HAP-1 (cell line): ENCODE measurements around the gene DPH1.

Experiments
- DNase-seq, 2 experiments: peaks; one replicate each; pipeline ENCODE4 v3.0.0-alpha.2; 2016 to 2020; ENCODE audit warnings: low spot score in 2 of 2
- H3K27me3 ChIP-seq: fragments of 250-450 bp; sonication (Bioruptor Pico); 2 replicates; pipeline ENCODE4 v1.5.1; 2020; ENCODE audit warnings: low read depth, mild to moderate bottlenecking, moderate library complexity
- H3K36me3 ChIP-seq: fragments of 250-450 bp; sonication (Bioruptor Pico); replicated peaks from 2 replicates; pipeline ENCODE4 v1.5.1; 2020; ENCODE audit warnings: mild to moderate bottlenecking
- H3K4me1 ChIP-seq: fragments of 250-450 bp; sonication (Bioruptor Pico); 2 replicates; pipeline ENCODE4 v1.5.1; 2020; ENCODE audit warnings: mild to moderate bottlenecking
- H3K4me3 ChIP-seq: fragments of 250-450 bp; sonication (Bioruptor Pico); 2 replicates; pipeline ENCODE4 v1.5.1; 2020; ENCODE audit warnings: mild to moderate bottlenecking, moderate library complexity
- H3K9me3 ChIP-seq: fragments of 250-450 bp; sonication (Bioruptor Pico); 2 replicates; pipeline ENCODE4 v1.5.1; 2020; ENCODE audit warnings: mild to moderate bottlenecking, moderate library complexity
- in situ Hi-C: fragments of 300-500 bp; cut with MboI; formaldehyde crosslinking; loops from 3 replicates; pipeline ENCODE4 v1.14.3; 2020; ENCODE audit warnings: low sequenced_read_pairs, inconsistent platforms, mixed read lengths

Gene DPH1

GRCh38 chr17:2059547-2060384, 29.8 kb downstream of the DPH1 start:
- Histone ChIP-seq H3K4me1 (no peaks in the 10 kb centered on the region), H3K4me3 (no peak overlapping the region)
- in situ Hi-C loops, result no loop called here

GRCh38 chr17:2060385-2060658, 30.4 kb downstream of the DPH1 start:
- H3K27me3 ChIP-seq, result no peaks in the 10 kb centered on the region
- H3K4me3 ChIP-seq, result no peak overlapping the region
- in situ Hi-C loops, result no loop called here

More at GRCh38 chr17:2059547-2060384, 29.8 kb downstream of the DPH1 start:
- Histone ChIP-seq H3K27me3 (no peaks in the 10 kb centered on the region), H3K9me3 (no peaks in the 10 kb centered on the region), H3K36me3 (peaks cover 14% of the 10 kb centered on the region; the same call in 1 of the 2 replicates)
- no peak for DNase-seq

GRCh38 chr17:2060681-2061440, 30.9 kb downstream of the DPH1 start:
- H3K9me3 ChIP-seq, result no peaks in the 10 kb centered on the region
- no peaks in the 10 kb centered on the region for H3K27me3 ChIP-seq
- H3K36me3 ChIP-seq, result peaks cover 23% of the 10 kb centered on the region
- no peaks in the 10 kb centered on the region for H3K4me1 ChIP-seq
- in situ Hi-C loops, result no loop called here
- H3K4me3 ChIP-seq, result no peak overlapping the region
- no peak for DNase-seq

More at GRCh38 chr17:2060385-2060658, 30.4 kb downstream of the DPH1 start:
- no peak for DNase-seq
- Histone ChIP-seq H3K36me3 (peaks cover 20% of the 10 kb centered on the region), H3K9me3 (no peaks in the 10 kb centered on the region), H3K4me1 (no peaks in the 10 kb centered on the region)

- in situ Hi-C loops, result no loop called here
- peaks cover 27% of the 10 kb centered on the region for H3K36me3 ChIP-seq
- no peak overlapping the region for H3K4me3 ChIP-seq
- no peaks in the 10 kb centered on the region for H3K9me3 ChIP-seq
- DNase-seq, result no peak
- H3K27me3 ChIP-seq, result no peaks in the 10 kb centered on the region
- no peaks in the 10 kb centered on the region for H3K4me1 ChIP-seq
Measured at GRCh38 chr17:2061441-2061958, 31.5 kb downstream of the DPH1 start.

DNA sequence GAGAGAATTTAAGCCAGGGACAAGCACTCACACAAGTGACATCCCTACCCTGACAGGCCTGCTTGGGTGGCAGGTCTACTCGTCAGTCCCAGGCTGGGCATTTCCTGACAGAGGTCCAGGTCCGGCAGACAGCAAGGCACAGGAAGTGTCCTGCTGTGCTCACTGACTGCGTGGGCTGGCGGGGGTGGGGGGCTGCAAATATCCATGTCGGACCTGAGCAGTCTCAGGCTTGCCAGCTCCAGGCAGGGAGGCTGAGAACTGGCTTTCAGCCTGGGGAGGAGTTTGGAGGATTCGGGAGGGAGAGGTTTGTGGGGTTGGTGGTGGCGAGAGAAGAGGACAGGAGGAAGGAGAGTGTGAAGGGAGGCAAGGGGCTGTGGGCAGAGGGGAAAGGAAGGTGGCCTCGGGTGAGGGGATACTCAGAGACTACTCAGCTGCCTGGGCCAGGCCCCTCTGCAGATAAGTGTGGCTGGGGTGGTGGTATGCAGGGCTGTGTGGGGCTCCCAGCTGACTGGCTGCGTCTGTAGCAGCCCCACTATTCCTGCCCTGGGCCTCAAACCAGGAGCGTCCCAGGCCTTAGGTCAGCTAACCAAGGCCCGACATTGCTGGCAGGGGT, 32.7 kb downstream of the DPH1 start:
- Histone ChIP-seq H3K4me3 (no peak overlapping the region), H3K9me3 (no peaks in the 10 kb centered on the region), H3K27me3 (no peaks in the 10 kb centered on the region), H3K36me3 (peaks cover 27% of the 10 kb centered on the region), H3K4me1 (no peaks in the 10 kb centered on the region)
- in situ Hi-C loops, result no loop called here
- no peak for DNase-seq

- Histone ChIP-seq H3K4me3 (no peak overlapping the region), H3K9me3 (no peaks in the 10 kb centered on the region), H3K36me3 (peaks cover 24% of the 10 kb centered on the region), H3K27me3 (no peaks in the 10 kb centered on the region), H3K4me1 (no peaks in the 10 kb centered on the region)
- in situ Hi-C loops, result no loop called here
- DNase-seq, result no peak
Measured at GRCh38 chr17:2063261-2064146, 33.6 kb downstream of the DPH1 start.

GRCh38 chr17:2064147-2064489, 34.2 kb downstream of the DPH1 start:
- H3K36me3 ChIP-seq, result peaks cover 24% of the 10 kb centered on the region
- no peak for DNase-seq
- in situ Hi-C loops, result no loop called here

DNA sequence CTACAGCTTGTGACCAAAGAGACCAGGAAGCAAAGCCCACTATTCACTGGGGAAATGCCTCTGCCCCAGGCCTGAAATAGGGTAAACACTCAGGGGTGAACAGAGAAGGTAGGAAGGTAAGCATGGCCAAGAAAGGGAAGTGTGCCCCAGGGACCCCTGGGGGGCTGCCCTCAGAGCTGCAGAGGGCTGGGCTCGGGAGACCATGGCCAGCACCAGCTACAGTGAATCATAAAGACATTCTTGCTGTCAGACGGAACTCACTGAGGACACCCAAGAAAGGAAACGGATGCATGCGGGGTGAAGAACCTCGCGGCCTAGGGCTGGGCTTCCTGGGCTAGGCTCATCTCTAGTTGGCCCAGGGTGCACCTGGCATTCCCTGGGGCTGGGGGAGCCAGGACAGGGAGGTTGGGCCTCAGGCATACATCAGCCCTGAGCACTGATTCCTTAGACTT, 34.6 kb downstream of the DPH1 start:
- Histone ChIP-seq H3K27me3 (no peaks in the 10 kb centered on the region), H3K4me1 (no peaks in the 10 kb centered on the region), H3K4me3 (no peak overlapping the region), H3K36me3 (peaks cover 24% of the 10 kb centered on the region), H3K9me3 (no peaks in the 10 kb centered on the region)
- in situ Hi-C loops, result no loop called here
- DNase-seq, result no peak

More at GRCh38 chr17:2064147-2064489, 34.2 kb downstream of the DPH1 start:
- Histone ChIP-seq H3K27me3 (no peaks in the 10 kb centered on the region), H3K4me1 (no peaks in the 10 kb centered on the region), H3K9me3 (no peaks in the 10 kb centered on the region), H3K4me3 (no peak overlapping the region)

- H3K9me3 ChIP-seq, result no peaks in the 10 kb centered on the region
- peak in 1 of 2 experiments; percentile 79 for DNase-seq
- in situ Hi-C loops, result loop anchor here (5.0 kb wide), 1 partner anchor 177 kb away; no protein-coding TSS in a partner anchor
- H3K36me3 ChIP-seq, result peaks cover 24% of the 10 kb centered on the region
- H3K4me3 ChIP-seq, result no peak overlapping the region
- H3K27me3 ChIP-seq, result no peaks in the 10 kb centered on the region
- H3K4me1 ChIP-seq, result no peaks in the 10 kb centered on the region
Measured at GRCh38 chr17:2064980-2065785, 35.2 kb downstream of the DPH1 start.

DNA sequence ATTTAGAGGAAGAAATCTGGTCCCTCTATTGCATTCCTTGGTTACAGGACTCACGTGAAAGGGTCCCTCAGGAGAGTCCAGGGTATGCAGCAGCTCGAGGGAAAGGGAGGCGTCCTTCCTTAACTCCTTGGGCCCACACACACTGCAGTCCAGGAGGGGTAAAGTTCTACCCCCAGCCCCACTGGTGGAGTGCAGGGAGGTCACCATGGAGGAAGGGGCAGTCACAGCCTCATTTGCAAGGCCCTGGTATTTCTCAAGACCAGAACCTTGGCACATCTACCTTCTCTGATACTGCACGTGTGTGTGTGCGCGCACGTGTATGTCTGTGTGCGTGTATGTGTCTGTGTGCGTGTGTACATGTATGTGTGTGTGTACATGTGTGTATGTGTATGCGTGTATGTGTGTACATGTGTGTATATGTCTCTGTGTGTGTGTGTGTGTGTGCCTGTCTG, 36.0 kb downstream of the DPH1 start:
- H3K36me3 ChIP-seq, result peaks cover 24% of the 10 kb centered on the region
- no peaks in the 10 kb centered on the region for H3K4me1 ChIP-seq
- no peaks in the 10 kb centered on the region for H3K27me3 ChIP-seq
- H3K4me3 ChIP-seq, result no peak overlapping the region
- in situ Hi-C loops, result loop anchor here (5.0 kb wide), 1 partner anchor 176 kb away; no protein-coding TSS in a partner anchor
- no peak for DNase-seq
- no peaks in the 10 kb centered on the region for H3K9me3 ChIP-seq

DNA sequence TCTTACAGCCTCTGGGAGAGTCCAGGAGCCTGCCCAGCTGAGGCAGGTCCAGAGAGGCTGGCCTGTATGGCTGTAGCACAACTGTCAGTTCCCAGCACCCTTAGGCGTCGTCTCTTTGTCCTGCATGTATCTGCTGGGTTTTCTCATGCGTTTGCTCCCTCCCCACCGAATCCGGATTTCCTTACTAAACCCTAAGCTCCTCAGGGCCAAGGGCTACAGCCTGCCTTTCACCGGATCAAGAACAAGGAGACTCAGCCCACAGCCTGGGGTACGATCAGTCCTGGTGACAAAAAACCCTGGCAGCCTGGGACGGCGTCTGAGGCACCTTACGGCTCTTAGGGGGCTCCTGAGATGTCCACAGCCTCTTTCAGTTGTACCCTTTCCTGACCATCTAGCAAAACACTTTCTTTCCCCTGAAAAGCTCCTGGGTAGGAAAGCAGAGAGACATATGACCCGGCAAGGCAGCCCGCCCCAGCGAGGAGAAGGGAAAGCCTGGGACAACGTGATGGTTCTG, 37.2 kb downstream of the DPH1 start:
- Histone ChIP-seq H3K36me3 (peaks cover 24% of the 10 kb centered on the region), H3K4me3 (no peak overlapping the region), H3K9me3 (no peaks in the 10 kb centered on the region), H3K27me3 (no peaks in the 10 kb centered on the region), H3K4me1 (no peaks in the 10 kb centered on the region)
- no peak for DNase-seq
- in situ Hi-C loops, result loop anchor here (5.0 kb wide), 1 partner anchor 175 kb away; no protein-coding TSS in a partner anchor

- H3K36me3 ChIP-seq, result peaks cover 24% of the 10 kb centered on the region
- DNase-seq, result no peak
- no peak overlapping the region for H3K4me3 ChIP-seq
- no peaks in the 10 kb centered on the region for H3K27me3 ChIP-seq
- no peaks in the 10 kb centered on the region for H3K9me3 ChIP-seq
- H3K4me1 ChIP-seq, result no peaks in the 10 kb centered on the region
- in situ Hi-C loops, result loop anchor here (5.0 kb wide), 1 partner anchor 175 kb away; no protein-coding TSS in a partner anchor
Measured at GRCh38 chr17:2067608-2068024, 37.7 kb downstream of the DPH1 start.
